OCI-LY3 (cell line): ENCODE measurements around the gene RNF169.

Source experiments
- EZH2phosphoT487 ChIP-seq: fragments of 200-600 bp; shearing (Covaris generic); IDR thresholded peaks from 2 replicates; pipeline ENCODE4 v1.6.1; 2018; ENCODE audit warnings: antibody characterized with exemption, mixed run types, low read depth
- TF ChIP-seq, protein P1 (sequence below): fragments of 200-600, 300-600 bp; sonication (generic); IDR thresholded peaks from 2 replicates; pipeline ENCODE4 v1.5.1; 2014; ENCODE audit warnings: antibody characterized with exemption, low read length, low read depth

- TF ChIP-seq, protein P1, sequence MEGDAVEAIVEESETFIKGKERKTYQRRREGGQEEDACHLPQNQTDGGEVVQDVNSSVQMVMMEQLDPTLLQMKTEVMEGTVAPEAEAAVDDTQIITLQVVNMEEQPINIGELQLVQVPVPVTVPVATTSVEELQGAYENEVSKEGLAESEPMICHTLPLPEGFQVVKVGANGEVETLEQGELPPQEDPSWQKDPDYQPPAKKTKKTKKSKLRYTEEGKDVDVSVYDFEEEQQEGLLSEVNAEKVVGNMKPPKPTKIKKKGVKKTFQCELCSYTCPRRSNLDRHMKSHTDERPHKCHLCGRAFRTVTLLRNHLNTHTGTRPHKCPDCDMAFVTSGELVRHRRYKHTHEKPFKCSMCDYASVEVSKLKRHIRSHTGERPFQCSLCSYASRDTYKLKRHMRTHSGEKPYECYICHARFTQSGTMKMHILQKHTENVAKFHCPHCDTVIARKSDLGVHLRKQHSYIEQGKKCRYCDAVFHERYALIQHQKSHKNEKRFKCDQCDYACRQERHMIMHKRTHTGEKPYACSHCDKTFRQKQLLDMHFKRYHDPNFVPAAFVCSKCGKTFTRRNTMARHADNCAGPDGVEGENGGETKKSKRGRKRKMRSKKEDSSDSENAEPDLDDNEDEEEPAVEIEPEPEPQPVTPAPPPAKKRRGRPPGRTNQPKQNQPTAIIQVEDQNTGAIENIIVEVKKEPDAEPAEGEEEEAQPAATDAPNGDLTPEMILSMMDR, result no peak
- TF ChIP-seq EZH2phosphoT487, result no peak
These were observed 28.4 kb downstream of the RNF169 start for GRCh38 chr11:74777038-74777437.
